GM19455 (cell line): Measurements from ENCODE around the gene ATP6V0D1.

Source experiments
- ATAC-seq: cut with Tn5 transposase; IDR thresholded peaks from one replicate; pipeline ENCODE4 v1.9.1; 2021; ENCODE audit not compliant: unreplicated experiment

The ATP6V0D1 gene

DNA sequence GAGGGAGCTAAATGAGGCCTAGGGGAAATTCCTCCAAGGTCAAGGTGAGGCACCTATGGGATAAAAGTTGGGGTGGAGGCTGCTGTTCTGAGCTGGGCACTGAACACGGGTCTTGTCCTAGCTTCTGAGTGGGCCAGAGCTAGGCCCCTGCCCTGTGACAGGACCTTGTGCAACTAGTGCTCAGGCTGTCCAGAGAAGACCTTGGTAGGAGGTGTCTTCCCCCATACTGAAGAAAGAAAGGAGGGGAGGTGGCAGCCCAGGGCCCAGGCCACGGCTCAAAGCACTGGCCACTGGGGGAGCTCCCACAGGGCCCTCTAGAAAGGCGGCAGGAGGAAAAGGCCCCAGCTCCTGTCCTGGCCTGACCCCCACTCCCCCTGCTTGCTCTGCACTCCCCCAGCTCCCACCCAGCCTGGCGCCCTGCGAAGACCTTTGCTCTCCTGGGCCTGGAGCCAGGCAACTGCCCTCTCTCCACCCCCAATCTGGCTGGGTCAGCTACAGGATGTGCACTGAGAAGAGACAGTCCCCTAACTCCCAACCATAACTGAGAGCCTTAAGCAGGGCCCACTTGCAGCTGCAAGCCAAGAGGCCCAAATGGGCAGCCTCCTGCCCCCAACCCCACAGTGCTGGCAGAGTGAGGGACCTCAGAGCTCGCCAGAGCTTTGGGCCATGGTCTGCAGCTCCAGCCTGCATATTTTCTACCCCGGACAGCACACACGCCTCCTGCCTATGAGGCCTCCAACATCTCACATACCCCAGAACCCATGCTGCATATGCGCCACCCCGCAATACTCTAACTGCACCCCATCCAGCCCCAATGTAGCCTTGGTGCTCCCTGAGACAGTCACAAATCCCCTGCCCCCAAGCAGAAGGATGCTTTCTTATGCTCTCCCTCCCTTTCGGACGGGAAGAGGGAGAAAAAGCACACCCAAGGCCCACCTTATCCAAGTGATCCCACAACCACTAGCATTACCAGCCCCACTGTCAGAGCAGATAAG is 34.7 kb downstream of the ATP6V0D1 start:
- no peak for ATAC-seq

GRCh38 chr16:67445441-67445912 is 35.5 kb downstream of the ATP6V0D1 start:
- no peak for ATAC-seq

DNA sequence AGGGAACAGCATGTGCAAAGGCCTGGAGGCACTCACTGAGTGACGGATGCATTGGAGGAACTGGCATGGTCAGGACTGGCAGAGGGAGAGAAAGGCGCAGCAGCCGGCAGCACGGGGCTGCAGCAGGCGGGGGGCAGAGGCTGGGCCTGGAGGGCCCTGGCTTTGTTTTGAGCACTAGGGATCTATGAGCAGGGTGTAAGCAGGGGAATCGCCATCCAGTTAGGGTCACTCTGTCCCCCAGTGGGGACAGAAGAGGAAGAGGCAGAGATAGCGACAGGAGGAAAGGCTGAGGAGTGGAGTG is 35.9 kb downstream of the ATP6V0D1 start:
- ATAC-seq, result no peak

GRCh38 chr16:67444259-67445125 is 36.5 kb downstream of the ATP6V0D1 start:
- ATAC-seq, result no peak

- no peak for ATAC-seq
These were observed 37.7 kb downstream of the ATP6V0D1 start for GRCh38 chr16:67443265-67443664.

DNA sequence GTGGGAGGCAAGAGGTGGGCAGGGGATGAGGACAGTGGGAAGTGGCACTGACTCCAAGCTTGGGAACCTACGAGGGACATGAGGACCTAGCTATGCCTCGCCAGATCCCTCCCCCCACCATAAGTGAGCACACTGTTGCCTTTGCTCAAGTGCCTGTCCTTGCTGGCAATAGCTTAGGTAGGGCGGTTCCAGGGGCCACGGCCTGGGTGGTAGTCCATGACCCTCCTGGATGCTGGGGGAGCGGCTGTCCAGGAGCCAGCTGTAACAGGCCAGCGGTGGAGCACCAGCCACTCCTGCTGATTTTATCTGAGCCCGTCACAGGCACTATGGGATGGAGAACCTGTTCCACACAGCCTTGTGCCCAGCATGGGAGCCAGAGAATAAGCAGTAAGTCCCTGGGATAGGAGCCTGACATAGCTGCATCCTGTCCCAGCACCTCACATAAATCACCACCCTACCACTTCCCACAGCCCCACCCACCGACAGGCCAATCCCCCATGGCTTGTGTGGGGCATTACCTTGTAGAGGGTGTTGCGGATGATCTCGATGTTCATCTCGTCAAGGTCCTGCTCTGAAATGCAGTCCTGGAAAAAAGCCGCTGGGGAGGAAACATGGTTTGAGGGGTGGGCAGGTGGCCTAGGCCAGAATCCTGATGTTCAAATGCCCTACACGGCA is 38.2 kb downstream of the ATP6V0D1 start:
- no peak for ATAC-seq

DNA sequence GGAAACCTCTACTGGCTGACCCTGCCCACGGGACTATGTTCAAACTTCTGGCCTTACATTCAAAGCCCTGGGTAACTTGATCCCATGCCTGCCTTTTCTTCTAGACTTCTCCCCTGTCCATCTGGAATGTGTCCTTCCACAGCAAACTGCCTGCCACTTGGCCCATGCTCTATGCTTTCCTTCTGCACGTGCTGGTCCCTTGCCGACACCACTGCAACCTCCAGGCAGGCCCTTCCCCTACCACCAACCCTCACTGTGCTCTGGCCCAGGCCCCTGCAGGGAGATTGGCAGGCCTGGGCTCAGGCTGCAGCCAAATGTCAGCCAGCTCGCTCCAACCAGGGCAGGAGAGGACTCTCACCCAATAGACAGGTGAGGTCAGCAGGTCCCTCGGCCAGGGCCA is 39.0 kb downstream of the ATP6V0D1 start:
- ATAC-seq, result no peak

- no peak for ATAC-seq
These were observed 39.6 kb downstream of the ATP6V0D1 start for GRCh38 chr16:67441271-67441753.

DNA sequence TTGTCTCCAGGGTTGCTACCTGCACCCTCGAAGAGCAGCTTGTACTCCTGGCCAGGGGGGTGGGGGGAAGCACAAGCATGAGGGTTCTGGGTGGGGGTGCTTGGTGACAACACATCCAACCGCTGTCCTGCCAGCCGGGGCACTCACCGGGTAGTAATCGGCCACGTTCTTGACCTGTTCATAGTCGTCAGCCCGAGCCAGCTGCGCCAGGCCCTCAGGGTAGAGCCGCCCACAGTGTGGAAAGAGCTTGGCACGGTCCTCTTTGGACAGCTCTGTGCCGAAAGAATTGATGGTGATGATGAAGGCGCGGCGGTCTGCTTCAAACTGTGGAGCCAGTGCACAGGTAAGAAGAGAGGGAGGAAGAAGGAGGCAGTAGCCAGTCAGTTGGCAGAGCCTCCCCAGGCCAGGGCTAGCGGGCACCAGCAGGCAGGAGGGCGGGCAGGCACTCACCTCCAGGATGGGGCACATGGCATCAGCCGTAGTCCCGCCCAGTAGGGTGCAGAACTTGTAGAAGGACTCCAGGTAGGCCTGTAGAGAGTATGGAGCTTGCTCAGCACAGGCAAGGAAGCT is 42.0 kb downstream of the ATP6V0D1 start:
- ATAC-seq, result no peak

DNA sequence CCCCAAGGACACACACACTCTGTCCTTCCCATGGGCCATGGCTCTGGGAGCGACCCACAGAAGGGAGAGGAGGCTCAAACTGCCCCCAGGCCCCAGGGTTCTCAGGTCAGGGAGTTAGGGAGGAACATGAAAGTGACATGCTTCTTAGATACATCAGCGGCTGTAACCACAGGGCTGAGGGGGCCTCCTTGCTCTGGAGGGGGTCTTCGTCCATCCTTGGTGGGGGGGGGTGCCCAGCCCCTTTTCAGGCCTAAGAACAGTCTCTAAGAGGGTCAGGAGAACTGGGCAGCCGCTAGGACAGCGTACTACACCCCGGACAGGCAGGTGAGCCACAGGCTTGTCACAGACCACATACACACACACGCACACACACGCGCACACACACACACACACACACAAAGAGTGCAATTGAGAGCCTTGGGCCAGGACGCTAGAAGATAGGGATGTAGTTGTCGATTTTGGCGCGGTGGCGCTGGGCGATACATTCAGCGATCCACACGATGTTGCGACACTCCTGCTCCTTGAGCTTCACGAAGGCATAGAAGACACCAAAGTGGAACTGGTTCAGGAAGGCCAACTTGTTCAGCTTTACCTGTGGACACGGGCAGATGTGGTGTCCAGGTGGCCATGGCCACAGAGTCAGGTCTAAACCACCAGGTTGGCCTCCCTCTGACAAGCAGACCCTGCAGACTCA is 42.7 kb downstream of the ATP6V0D1 start:
- no peak for ATAC-seq

DNA sequence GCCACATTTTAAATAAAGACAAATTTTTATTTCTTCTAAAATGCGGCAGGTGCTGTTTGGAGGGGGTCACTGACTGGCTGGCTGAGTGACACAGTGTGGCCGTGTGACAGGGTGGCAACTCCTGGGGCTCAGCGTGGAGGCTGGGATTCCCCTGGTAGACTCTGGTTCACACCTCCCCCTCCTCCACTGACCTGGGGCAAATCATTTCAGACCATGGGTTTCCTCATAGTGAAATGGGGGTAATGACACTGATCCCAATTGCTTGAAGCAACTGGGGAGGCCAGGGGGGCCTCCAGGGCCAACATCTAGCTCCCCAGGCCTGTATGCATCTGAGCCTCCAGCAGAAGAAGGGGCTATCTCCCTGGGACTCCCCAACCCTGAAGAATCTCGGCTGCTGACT is 43.4 kb downstream of the ATP6V0D1 start:
- ATAC-seq, result no peak

- ATAC-seq, result no peak
These were observed 44.2 kb downstream of the ATP6V0D1 start for GRCh38 chr16:67436640-67437193.

DNA sequence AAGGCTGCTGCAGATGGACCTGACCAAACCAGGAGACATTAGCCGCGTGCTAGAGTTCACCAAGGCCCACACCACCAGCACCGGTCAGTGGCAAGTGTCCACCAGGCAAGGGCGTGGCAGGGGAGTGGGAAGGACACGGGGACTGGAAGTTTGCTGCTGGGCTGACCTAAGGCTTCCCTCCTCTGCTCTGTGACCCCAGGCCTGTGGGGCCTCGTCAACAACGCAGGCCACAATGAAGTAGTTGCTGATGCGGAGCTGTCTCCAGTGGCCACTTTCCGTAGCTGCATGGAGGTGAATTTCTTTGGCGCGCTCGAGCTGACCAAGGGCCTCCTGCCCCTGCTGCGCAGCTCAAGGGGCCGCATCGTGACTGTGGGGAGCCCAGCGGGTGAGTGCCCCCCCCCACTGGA is 45.2 kb downstream of the ATP6V0D1 start:
- ATAC-seq, result no peak

DNA sequence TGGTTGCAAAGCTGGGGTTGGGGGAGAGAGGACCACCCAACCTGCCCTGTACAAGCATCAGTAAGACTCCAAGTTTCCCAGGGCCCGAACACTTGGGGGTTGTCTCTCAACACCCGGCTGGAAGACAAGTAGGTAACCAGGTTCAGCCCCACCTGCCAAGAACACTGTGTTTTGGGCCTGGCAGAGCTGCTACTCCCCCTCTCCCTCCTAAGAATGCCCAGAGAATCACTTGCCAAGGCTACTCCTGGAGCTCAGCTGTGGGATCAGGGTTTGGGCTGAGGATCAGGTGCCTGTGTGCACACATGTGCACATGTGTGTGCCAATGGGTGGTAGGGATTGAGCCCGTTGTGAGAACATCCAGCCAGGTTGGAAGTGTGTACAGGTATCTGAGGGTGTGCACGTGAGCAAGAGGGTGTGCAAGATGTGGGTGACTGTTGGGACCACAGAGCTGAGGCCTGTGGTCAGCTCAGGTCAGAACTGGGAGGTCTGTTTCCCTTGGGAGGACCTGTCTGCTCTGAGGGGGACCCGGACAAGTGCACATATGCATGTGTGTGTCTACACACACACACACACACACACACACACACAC is 47.7 kb downstream of the ATP6V0D1 start:
- ATAC-seq, result no peak

DNA sequence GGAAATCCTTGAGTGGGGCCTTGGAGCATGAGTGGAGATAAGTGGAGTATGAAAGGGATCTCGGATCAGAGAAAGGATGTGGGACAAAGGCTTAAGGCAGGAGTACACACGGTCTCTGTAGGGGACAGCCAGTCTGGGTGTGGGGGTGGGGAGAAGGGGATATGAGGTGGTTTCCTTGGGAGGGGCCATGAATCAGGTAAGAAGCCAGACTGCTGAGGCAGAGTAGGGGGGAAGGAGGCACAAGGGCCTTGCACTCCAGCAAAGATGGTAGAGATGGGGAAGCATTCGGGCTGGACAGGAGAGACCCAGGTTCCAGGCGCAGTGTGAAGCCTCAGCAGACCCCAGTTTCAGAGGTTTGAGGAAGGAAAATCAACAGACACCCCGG is 48.5 kb downstream of the ATP6V0D1 start:
- no peak for ATAC-seq

GRCh38 chr16:67431775-67432505 is 49.0 kb downstream of the ATP6V0D1 start:
- no peak for ATAC-seq

DNA sequence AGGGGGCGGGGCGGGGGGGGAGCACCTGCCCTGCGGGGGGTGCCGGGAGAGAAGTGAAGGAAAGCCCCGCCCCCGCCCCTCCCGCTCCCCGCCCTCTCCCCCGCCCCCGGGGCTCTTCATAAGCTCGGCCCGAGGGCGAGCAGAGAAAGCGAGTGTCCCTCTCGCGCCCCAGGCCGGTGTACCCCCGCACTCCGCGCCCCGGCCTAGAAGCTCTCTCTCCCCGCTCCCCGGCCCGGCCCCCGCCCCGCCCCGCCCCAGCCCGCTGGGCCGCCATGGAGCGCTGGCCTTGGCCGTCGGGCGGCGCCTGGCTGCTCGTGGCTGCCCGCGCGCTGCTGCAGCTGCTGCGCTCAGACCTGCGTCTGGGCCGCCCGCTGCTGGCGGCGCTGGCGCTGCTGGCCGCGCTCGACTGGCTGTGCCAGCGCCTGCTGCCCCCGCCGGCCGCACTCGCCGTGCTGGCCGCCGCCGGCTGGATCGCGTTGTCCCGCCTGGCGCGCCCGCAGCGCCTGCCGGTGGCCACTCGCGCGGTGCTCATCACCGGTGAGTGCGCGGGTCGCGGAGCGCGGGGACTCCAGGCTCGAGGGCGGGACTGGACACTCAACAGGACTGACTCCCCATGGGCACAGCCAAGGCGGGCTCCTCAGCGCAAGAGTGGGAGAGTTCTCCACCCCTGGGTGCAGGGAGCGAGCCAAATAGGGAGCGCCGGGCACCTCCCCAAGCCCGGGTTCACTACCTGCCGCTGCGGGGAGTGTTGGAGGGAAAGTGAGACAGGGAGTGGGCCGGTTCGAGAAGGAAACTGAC is 49.8 kb downstream of the ATP6V0D1 start, which contains the start of gene HSD11B2:
HSD11B2 (plus strand) TSS at position 145 of the 798 bp plus-strand sequence; CDS start at position 273, 128 bp downstream.
- ATAC-seq, result no peak

DNA sequence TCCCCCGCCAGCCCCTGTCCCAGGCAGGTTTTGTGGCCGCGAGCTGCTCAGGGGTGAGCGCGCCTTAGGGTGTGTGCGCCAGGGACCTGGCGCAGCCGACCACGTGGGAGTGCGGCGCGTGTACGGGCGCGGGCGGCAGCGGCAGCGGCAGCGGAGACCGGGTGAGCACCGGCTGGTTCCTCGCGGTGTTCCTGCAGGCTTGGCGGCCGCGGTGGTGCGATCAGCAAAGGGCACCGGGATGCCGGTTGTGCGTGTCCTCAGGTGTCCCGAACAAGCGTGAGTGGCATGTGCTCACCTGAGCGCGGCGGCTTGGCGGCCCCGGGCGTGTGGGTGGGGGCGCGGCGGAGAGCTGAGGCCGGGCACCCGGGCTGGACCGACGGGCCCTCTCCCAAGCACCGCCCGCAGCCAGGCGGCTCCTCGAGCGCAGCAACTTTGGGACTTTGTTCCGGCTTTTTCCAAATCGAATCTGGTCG is 50.4 kb downstream of the ATP6V0D1 start:
- ATAC-seq, result no peak
